Measurements from ENCODE around the gene ARL15.
"Not testable (repeated sequence)": the region's sequence is repeated elsewhere in the genome, so short reads cannot be mapped to it uniquely, and the experiment has no call there.

Gene ARL15

GRCh38 chr5:53895091-53895683 is 415.2 kb downstream of the ARL15 start:
- no peak for DNase-seq (ENCODE audit: low read depth)

- DNase-seq (ENCODE audit: low read depth) = no peak
These were observed 416.7 kb downstream of the ARL15 start for GRCh38 chr5:53893626-53894025.

GRCh38 chr5:53892224-53892623 is 418.1 kb downstream of the ARL15 start:
- DNase-seq (ENCODE audit: low read depth) = no peak

- DNase-seq (ENCODE audit: low read depth) = no peak
These were observed 419.2 kb downstream of the ARL15 start for GRCh38 chr5:53891159-53891558.

DNA sequence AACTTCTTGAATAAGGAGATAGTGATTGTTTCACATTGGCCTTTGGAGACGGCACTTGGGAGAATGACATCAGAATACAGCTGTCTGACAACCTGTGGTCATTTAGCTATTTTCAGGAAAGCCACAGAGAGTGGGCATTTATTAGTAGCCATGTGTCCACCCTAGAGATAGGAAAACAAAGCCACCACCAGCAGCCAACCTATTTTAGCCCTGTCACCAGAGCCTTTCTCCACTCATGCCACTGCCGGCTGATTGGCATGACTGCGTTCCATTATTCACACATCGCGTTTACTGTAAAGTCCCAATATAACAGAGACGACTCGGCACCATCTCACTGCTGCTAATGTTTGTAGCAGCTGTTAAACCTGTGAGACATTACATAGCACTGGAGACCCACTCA is 419.9 kb downstream of the ARL15 start:
- DNase-seq (ENCODE audit: low read depth) = no peak

DNA sequence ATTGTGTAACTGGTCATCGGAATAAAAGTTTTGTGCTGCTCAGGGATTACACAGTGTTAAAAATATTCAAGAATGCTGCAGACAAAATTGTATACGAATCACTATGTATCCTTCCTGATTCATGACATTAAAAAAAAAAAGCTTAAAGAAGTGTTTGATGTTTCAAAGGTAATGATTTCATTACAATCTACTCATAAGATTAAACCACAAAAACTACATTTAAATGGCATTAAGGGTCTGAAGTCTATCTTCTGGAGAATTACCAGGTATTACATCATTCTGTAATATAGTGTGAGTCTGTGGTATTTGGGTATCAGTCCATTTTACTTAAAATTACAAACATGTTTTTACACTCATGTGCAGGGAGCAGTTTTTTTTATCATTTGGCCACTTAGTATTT is 425.5 kb downstream of the ARL15 start:
- no peak for DNase-seq (ENCODE audit: low read depth)

DNA sequence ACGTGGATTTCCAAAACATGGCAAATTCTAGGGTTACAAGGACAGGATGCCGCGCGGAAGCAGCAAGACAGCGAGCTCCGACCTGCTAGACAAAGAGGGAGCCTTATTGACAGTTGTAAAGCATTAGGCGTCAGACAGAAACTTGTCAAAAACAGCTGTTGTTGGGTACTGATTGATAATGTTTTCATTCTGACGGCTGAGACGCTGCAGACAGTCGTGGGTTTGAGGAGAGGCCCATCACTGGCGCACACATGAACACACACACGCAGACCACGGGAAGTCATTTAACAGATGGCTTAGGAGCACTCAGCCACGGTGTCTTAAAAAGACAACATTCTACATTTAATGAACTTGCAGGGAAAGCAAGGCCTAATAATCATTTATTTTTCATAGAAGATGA is 426.0 kb downstream of the ARL15 start:
- no peak for DNase-seq (ENCODE audit: low read depth)

- peak; percentile 23 for DNase-seq (ENCODE audit: low read depth)
These were observed 427.7 kb downstream of the ARL15 start for GRCh38 chr5:53882676-53883031.

DNA sequence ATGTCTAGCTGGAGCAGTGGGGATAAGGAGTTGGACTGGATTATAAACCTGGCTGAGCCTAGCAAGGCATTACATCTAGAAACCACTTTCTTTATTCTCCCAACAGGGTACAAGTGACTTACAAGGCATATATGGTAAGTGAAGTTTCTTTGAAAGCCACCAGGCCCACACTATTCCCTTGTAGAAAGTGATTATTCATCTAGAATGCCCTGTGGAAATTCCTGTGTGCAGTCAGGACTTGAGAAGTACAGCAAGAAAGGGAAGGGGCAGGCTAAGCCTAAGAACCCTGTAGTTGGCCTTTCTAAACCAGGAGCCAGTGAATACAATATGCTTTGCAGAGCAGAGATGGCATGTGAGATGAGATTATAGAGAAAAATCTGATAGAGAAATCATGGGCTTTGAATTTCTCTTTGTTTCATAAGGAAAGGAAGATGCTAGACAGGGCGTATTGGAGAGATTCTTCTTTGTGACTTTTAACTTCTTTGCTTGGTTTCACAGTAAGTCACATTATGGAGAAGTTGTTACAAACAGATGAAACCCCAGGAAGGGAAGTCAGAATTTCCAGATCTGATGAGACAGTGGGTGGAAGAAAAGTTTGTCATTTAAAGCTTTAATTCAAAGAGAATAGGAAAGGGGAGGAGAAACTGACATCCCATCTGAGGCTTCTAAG is 428.2 kb downstream of the ARL15 start:
- DNase-seq (ENCODE audit: low read depth) = no peak

- no peak for DNase-seq (ENCODE audit: low read depth)
These were observed 430.6 kb downstream of the ARL15 start for GRCh38 chr5:53879708-53880323.

DNA sequence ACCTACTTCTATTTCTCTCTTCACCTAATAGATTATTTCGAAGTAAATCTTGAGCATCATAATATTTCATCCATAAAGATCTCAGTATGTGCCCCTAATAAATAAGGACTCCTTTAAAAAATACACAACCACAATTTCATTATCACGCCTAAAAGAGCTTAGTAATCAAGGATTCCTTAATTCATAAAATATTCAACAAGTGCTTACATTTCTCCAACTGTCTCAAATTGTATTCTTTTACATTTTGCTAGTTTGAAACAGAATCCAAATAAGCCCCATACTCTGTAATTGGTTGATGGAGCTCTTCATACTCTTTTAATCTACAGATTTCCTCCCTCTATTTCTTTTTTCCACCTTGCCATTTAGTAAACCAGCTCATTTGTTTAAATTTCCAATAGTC is 432.4 kb downstream of the ARL15 start:
- DNase-seq (ENCODE audit: low read depth) = no peak

DNA sequence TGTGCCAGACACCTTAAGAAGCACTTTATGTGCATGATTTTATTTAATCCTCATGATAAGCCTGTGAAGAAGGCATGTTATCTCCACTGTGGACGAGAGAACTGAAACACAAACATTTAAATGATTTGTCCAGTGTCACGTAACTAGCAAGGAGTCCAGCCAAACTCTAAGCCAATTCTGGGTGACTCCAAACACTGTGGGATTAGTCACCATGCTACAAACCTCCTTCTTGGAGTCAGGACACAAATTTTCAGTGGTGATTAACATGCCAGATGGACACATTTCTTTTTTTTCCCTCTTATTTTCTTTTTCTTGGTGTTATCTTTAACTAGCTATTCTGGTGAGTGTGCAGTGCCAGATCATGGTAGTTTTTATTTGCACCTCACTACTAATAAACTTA is 433.1 kb downstream of the ARL15 start:
- DNase-seq (ENCODE audit: low read depth) = peak; percentile 87

DNA sequence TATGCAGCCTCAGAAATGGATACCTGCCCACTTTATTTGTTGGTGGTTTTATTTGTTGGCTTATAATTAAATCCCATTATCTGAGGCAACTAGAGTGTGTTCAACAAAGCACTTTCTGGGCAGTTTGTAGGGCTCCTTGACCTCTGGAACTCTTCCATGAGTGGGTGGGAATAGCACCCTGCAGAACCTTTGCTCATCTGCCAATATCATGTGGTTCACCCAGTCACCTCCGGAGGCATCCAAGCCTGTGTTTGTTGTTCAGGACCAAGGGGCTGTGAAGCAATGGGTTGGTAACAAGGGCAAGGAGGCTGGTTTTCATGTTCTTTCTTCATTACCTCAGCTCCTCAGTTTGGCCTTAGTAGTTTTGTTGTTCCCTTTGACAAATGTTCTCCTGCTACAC is 436.0 kb downstream of the ARL15 start:
- no peak for DNase-seq (ENCODE audit: low read depth)

DNA sequence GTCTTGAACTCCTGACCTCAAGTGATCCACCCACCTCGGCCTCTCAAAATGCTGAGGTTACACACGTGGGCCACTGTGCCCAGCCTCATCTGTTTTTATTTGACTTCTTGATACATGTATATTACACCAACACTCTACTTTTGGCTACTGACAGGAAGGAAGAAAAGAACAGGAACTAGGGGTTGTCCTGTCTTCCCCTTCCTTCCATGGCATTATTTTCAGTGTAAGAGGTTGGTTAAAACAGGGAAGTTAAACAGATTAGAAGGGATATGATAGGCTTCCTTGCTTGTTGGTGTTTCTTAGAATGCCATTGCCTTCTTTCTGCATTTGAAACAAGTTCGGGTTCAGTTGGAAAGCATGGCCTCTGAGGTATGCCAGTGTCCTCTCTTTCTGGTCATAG is 437.1 kb downstream of the ARL15 start:
- no peak for DNase-seq (ENCODE audit: low read depth)

DNA sequence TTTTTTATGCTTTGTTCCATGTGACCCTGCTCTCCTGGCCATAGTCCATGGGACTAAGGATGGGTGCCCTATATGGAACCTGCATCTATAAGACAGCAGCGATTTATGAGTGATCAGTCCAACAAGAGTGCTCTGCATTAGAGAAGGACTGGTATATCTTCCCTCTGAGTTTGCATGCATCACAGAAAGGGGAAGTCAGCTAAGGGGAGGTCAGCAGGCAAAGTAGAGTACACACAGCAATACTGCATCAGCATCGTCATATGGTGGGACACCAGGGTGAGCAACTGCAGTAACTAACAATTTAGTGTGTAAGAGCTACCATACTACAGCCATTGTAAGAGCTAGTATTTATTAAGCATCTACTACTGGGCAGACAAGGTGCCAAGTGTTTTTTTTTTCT is 438.6 kb downstream of the ARL15 start:
- DNase-seq (ENCODE audit: low read depth) = no peak

DNA sequence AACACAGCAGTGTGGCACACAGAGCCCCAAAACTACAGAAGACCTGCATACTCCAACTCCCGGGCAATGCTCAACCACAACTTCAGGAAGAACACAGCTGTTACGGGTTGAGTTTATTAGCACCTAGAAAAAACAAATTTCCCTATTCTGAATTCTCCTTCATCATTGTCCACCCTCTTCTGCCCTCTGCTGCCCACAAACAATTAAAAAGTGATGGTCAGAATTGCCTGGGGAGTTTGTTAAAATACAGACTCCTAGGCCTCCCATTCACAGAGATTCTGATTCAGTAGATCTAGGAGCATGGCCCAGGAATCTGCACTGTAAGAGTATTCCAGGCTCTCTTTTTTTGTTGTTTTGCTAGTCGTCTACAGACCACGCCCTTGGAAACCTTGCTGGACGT is 439.3 kb downstream of the ARL15 start:
- DNase-seq (ENCODE audit: low read depth) = no peak

GRCh38 chr5:53858700-53859456 is 451.5 kb downstream of the ARL15 start:
- DNase-seq (ENCODE audit: low read depth) = no peak

- no peak for DNase-seq (ENCODE audit: low read depth)
These were observed 453.9 kb downstream of the ARL15 start for GRCh38 chr5:53856506-53856905.

DNA sequence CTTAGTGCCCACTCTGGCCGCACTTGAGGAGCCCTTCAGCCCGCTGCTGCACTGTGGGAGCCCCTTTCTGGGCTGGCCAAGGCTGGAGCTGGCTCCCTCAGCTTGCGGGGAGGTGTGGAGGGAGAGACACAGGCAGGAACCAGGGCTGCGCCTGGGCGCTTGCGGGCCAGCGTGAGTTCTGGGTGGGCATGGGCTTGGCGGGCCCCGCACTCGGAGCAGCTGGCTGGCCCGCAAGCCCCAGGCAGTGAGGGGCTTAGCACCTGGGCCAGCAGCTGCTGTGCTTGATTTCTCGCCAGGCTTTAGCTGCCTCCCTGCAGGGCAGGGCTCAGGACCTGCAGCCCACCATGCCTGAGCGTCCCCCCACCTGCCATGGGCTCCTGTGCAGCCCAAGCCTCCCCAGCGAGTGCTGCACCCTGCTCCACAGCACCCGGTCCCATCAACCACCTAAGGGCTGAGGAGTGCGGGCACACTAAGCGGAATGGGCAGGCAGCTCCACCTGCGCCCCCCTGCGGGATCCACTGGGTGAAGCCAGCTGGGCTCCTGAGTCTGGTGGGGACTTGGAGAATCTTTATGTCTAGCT is 473.4 kb downstream of the ARL15 start:
- DNase-seq (ENCODE audit: low read depth) = not testable (repeated sequence)

DNA sequence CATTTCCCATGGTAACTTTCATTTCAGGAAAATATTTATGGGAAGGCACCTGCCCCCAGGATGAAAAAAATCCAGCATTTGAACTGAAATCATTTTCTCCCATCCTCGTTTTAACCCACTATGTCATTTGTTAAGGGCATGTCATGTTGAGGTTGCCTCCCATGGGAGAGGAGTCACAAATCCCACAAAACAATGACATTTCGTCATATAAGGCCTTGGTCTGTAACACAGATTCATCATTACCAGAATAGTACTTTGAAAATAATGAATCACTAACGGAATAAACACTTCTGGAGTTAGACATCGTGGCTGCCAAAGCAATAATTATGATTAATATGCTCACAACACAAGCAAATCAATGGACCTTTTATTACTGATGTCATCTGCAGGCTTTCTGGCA is 475.9 kb downstream of the ARL15 start:
- DNase-seq (ENCODE audit: low read depth) = peak; percentile 3

All from GM04503 (cell line).